Spinal cord (tissue), 10 donors: ENCODE measurements around the gene ZBTB44. TPM values are rescaled to one million over a fixed set of nuclear protein-coding genes. Genes with fewer than 3 reads are reported as not detected.
"Not testable (repeated sequence)": the region's sequence is repeated elsewhere in the genome, so short reads cannot be mapped to it uniquely, and the experiment has no call there.

Source experiments
- DNase-seq, 6 donors: peaks; one replicate each; pipeline versions ENCODE4 v3.0.0 to v3.0.0-alpha.2; 2013 to 2015; ENCODE audit warnings: low spot score in 6 of 6, low read depth in 4 of 6
- H3K27ac ChIP-seq: one replicate; pipeline ENCODE4 v1.5.1; 2013; ENCODE audit warnings: low read depth, low read length, control low read depth
- H3K27me3 ChIP-seq: one replicate; pipeline ENCODE4 v1.6.1; 2013; ENCODE audit warnings: low read length; ENCODE audit not compliant: control insufficient read depth, insufficient read depth
- H3K36me3 ChIP-seq: one replicate; pipeline ENCODE4 v1.6.1; 2013; ENCODE audit warnings: low read length; ENCODE audit not compliant: control insufficient read depth, insufficient read depth
- H3K4me1 ChIP-seq: one replicate; pipeline ENCODE4 v1.6.1; 2013; ENCODE audit warnings: low read length; ENCODE audit not compliant: control insufficient read depth, insufficient read depth
- H3K4me3 ChIP-seq: one replicate; pipeline ENCODE4 v1.5.1; 2013; ENCODE audit warnings: low read depth, low read length, control low read depth
- H3K9me3 ChIP-seq: one replicate; pipeline ENCODE4 v1.6.1; 2013; ENCODE audit warnings: low read length; ENCODE audit not compliant: control insufficient read depth, insufficient read depth
- WGBS: methylation state at CpG from one replicate; pipeline ENCODE4 v1.1.5; 2013; ENCODE audit warnings: missing lambda C conversion rate; ENCODE audit not compliant: insufficient coverage; 5-methylcytosine and 5-hydroxymethylcytosine counted together
- polyA plus RNA-seq, 2 donors: library from polyadenylated mRNA; unstranded; fragments of 120-200 nt; gene quantifications; one replicate each; pipeline ENCODE4 v1.2.1, GENCODE V29; 2013; ENCODE audit not compliant: insufficient read length in 2 of 2
- total RNA-seq, 2 donors: library from RNA; depleted of rRNA in 1 of 2; stranded (reverse); fragments of 120-200 nt in 1 of 2; fragments of >200 nt in 1 of 2; gene quantifications; one replicate each; pipeline versions ENCODE4 v1.2.3 to v1.2.4, GENCODE V29; 2013 to 2014
- donor health status: healthy.

The ZBTB44 gene
- total and polyA plus RNA-seq, 4 donors: 17.8 to 56.7 (median 29.0) TPM

GRCh38 chr11:130243816-130244215 is 70.9 kb downstream of the ZBTB44 start:
- 100% methylated on average over 1 of the region's 2 CpGs for WGBS
- no peaks in the 10 kb centered on the region for H3K27me3 ChIP-seq
- H3K36me3 ChIP-seq: no peaks in the 10 kb centered on the region
- no peaks in the 10 kb centered on the region for H3K9me3 ChIP-seq
- H3K4me1 ChIP-seq: no peaks in the 10 kb centered on the region
- no peak overlapping the region for H3K27ac ChIP-seq
- no peak overlapping the region for H3K4me3 ChIP-seq
- no peak for DNase-seq

DNA sequence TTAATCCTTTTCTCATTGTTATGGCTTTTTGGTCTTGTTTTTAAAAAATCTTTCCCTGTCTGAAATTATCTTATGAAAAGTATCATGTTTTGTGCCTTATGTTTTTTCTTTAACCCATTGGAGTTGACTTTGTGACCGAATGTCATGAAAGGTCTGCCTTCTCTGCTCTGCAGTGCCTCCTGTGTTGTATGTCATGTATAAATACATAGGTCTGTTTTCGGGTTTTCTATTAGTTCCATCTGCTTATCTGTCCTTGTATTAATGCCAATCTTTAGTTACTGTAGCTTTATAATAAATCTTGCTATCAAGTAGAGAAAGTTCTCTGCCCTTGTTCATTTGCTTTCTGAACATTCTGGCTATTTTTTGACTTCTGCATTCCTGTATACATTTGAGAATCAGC is 73.0 kb downstream of the ZBTB44 start:
- H3K27me3 ChIP-seq: no peaks in the 10 kb centered on the region
- no CpG with 5 or more reads among the region's 2 CpGs for WGBS
- DNase-seq: no peak
- H3K4me1 ChIP-seq: no peaks in the 10 kb centered on the region
- H3K27ac ChIP-seq: no peak overlapping the region
- no peak overlapping the region for H3K4me3 ChIP-seq
- H3K9me3 ChIP-seq: no peaks in the 10 kb centered on the region
- H3K36me3 ChIP-seq: peaks cover 1% of the 10 kb centered on the region

DNA sequence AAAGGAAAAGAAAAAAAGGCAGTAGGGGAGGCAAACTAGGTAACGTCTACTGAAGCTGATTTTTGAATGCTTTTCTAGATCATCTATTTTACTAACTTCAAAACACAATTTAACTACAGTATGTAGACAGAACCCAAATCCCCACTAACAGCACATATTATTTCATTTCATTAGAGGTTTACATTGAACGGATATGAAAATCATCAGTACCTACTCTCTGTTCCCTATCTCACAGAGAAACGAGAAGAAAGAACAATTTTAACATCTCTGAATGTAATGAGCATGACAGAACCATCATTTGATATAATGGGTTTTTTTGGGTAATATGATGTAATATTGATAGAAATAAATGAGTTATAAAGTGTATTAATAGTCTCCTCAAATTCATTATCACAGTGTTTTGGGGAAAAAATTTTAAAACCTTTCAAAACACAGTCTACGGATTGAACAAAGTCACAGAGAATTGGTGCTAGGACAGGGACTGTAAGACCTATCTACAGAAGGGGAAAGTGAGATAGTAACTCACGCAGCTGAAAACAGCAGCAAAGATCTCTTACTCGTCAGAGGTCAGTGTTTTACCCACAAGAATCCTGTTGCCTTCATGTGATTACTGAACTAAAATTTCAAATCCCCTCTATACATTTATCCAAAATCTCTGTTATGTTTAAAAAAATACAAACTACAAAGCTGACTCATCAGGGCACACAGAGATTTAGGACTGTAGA is 77.3 kb downstream of the ZBTB44 start:
- no peak for DNase-seq
- Histone ChIP-seq H3K27ac (no peak overlapping the region), H3K27me3 (no peaks in the 10 kb centered on the region), H3K4me3 (no peak overlapping the region), H3K4me1 (no peaks in the 10 kb centered on the region), H3K36me3 (peaks cover 6% of the 10 kb centered on the region), H3K9me3 (no peaks in the 10 kb centered on the region)
- no CpG with 5 or more reads among the region's 6 CpGs for WGBS

GRCh38 chr11:130234315-130234714 is 80.4 kb downstream of the ZBTB44 start:
- H3K9me3 ChIP-seq: no peaks in the 10 kb centered on the region
- H3K4me3 ChIP-seq: no peak overlapping the region
- no peak for DNase-seq
- H3K36me3 ChIP-seq: peaks cover 6% of the 10 kb centered on the region
- no peaks in the 10 kb centered on the region for H3K4me1 ChIP-seq
- no peak overlapping the region for H3K27ac ChIP-seq
- H3K27me3 ChIP-seq: no peaks in the 10 kb centered on the region

DNA sequence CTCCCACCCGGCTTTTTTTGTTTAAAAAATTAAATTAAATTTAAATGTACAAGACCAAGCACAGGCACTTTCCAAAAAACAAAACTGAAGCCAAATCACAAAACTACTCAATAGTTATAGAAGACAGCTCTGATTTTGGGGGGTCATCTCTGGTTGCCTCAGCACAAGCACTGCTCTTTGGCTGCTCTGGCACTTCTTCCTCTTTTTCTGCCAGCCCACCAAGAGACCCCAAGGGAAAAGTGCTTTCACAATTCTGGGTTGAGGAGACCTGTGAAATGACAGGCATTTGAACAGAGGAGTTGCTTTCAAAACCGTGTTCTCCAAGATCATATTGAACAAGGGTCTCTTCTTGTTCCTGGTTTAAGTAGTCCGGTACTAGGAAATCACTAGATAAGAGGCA is 80.8 kb downstream of the ZBTB44 start:
- no CpG with 5 or more reads among the region's 3 CpGs for WGBS
- not testable (repeated sequence) for H3K27ac ChIP-seq, H3K9me3 ChIP-seq, H3K27me3 ChIP-seq, H3K4me1 ChIP-seq, DNase-seq, H3K4me3 ChIP-seq, H3K36me3 ChIP-seq

DNA sequence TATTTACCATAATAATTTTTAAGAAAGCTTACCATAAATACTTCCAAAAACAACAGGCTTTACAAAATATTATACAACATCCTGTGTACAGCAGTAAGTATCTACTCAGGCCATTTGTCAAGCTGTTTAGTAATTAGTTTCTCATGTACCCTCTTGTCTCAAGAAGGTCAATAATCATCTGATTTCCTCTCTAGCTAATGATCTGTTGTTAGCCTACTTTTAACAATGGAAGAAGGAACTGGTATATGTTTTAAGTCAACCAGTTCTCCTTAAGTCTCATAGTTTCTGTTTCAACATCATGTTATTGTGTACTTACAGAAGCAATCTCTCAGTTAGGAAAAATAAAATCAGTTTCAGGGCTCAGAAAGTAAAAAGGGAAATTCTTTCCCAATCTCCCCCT is 81.2 kb downstream of the ZBTB44 start:
- H3K4me1 ChIP-seq, H3K36me3 ChIP-seq, H3K9me3 ChIP-seq, H3K27me3 ChIP-seq, DNase-seq, H3K27ac ChIP-seq, H3K4me3 ChIP-seq: not testable (repeated sequence)

- H3K27ac ChIP-seq: no peak overlapping the region
- no CpG with 5 or more reads among the region's 4 CpGs for WGBS
- no peaks in the 10 kb centered on the region for H3K27me3 ChIP-seq
- H3K4me3 ChIP-seq: no peak overlapping the region
- no peaks in the 10 kb centered on the region for H3K9me3 ChIP-seq
- H3K36me3 ChIP-seq: no peaks in the 10 kb centered on the region
- DNase-seq: no peak
- H3K4me1 ChIP-seq: no peaks in the 10 kb centered on the region
Observed at GRCh38 chr11:130227373-130227772, 87.3 kb downstream of the ZBTB44 start.

GRCh38 chr11:130223291-130223971 is 91.3 kb downstream of the ZBTB44 start:
- 78% methylated on average over 8 of the region's 12 CpGs for WGBS
- no peak overlapping the region for H3K4me3 ChIP-seq
- peak in 1 of 6 donors; percentile 9 for DNase-seq

DNA sequence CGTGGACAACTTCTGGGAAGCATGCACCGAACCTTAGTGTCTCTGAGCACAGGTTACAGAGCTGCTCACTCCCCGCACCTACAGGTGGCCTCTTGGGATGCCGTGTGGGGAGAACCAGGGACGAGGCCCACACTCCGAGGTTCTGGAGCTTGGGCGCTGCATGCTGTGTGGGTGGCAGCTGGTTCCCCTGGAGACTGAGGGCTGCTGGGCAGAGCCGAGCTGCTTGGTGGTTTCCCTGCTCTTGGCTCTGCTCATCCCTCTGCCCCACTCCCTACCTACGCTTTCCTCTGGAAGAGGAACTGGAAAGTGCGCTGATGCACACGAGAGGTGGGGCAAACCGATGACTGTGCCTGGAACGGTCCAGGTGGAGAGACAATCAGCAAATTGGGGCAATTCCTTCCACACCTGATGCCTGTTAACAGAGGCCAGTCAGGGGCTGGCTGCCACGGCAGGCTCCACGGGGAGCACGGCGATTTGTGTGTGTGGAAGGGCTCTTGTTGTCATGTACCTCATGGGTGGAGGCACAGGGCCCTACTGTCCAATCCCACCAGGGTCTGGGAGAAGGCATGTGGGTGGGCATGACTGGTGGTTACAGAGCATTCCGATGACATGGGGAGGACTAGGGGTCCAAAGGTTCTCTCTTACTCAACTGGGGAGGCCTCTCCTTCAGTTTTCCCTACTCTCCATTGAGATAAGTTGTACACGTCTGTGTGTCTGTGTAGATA is 94.2 kb downstream of the ZBTB44 start:
- no peaks in the 10 kb centered on the region for H3K36me3 ChIP-seq
- H3K4me1 ChIP-seq: no peaks in the 10 kb centered on the region
- no peak overlapping the region for H3K27ac ChIP-seq
- H3K4me3 ChIP-seq: no peak overlapping the region
- DNase-seq: no peak
- no peaks in the 10 kb centered on the region for H3K27me3 ChIP-seq
- no peaks in the 10 kb centered on the region for H3K9me3 ChIP-seq
- 90% methylated on average over 16 of the region's 19 CpGs for WGBS

More at GRCh38 chr11:130223291-130223971, 91.3 kb downstream of the ZBTB44 start:
- Histone ChIP-seq H3K36me3 (no peaks in the 10 kb centered on the region), H3K27ac (no peak overlapping the region), H3K9me3 (no peaks in the 10 kb centered on the region), H3K27me3 (no peaks in the 10 kb centered on the region), H3K4me1 (no peaks in the 10 kb centered on the region)
